PFSK-1 (cell line): ENCODE results near the gene CACNA2D4.

Experiments used
- FOXP2 ChIP-seq: optimal IDR thresholded peaks from 2 replicates; pipeline ENCODE3; 2011; ENCODE audit warnings: borderline replicate concordance, control low read depth, inconsistent platforms; ENCODE audit not compliant: insufficient read depth; ENCODE audit errors: extremely low read length, extremely low read depth
- POLR2AphosphoS5 ChIP-seq: IDR thresholded peaks from 2 replicates; pipeline ENCODE4 v1.6.1; 2012; ENCODE audit warnings: low read depth, mild to moderate bottlenecking, control low read depth, low read length, moderate library complexity
- SIN3A ChIP-seq: IDR thresholded peaks from 2 replicates; pipeline ENCODE4 v1.6.1; 2012; ENCODE audit warnings: mild to moderate bottlenecking, low read length, moderate library complexity, borderline replicate concordance; ENCODE audit not compliant: insufficient read depth
- TAF1 ChIP-seq: IDR thresholded peaks from 2 replicates; pipeline ENCODE4 v1.6.1; 2012; ENCODE audit warnings: low read length, control low read depth, borderline replicate concordance; ENCODE audit not compliant: insufficient read depth
- TF ChIP-seq, protein P1 (sequence below), 2 experiments: IDR thresholded peaks; 2 replicates each; pipeline versions ENCODE4 v1.6.1 to v1.8.0; 2011 to 2012; ENCODE audit warnings: low read depth in 2 of 2, low read length in 2 of 2, control low read depth in 1 of 2, inconsistent platforms in 1 of 2, mild to moderate bottlenecking in 1 of 2, moderate library complexity in 1 of 2; ENCODE audit not compliant: insufficient read depth in 1 of 2

CACNA2D4 gene

DNA sequence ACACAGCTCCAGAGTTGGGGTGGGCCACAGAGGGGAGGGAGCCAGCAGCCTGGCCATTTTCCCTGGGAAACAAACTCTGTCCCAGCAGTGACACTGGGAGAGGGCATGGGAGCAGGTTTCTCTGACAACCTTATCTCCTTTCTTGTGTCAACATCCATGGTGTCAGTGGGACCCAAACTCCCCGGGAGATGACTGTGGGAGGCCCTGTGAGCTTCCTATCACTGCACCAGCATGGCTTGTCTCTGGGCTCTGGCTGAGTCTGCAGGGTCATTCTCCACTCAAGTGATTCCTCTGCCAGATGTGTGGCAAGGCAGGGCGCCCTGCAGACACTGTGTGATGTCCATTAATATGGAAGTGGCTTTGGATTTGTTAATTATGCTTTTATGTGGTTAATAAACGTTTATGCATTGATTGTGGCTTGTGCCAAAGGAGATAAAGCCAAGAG, 88.0 kb downstream of the CACNA2D4 start:
- TF ChIP-seq, protein P1, sequence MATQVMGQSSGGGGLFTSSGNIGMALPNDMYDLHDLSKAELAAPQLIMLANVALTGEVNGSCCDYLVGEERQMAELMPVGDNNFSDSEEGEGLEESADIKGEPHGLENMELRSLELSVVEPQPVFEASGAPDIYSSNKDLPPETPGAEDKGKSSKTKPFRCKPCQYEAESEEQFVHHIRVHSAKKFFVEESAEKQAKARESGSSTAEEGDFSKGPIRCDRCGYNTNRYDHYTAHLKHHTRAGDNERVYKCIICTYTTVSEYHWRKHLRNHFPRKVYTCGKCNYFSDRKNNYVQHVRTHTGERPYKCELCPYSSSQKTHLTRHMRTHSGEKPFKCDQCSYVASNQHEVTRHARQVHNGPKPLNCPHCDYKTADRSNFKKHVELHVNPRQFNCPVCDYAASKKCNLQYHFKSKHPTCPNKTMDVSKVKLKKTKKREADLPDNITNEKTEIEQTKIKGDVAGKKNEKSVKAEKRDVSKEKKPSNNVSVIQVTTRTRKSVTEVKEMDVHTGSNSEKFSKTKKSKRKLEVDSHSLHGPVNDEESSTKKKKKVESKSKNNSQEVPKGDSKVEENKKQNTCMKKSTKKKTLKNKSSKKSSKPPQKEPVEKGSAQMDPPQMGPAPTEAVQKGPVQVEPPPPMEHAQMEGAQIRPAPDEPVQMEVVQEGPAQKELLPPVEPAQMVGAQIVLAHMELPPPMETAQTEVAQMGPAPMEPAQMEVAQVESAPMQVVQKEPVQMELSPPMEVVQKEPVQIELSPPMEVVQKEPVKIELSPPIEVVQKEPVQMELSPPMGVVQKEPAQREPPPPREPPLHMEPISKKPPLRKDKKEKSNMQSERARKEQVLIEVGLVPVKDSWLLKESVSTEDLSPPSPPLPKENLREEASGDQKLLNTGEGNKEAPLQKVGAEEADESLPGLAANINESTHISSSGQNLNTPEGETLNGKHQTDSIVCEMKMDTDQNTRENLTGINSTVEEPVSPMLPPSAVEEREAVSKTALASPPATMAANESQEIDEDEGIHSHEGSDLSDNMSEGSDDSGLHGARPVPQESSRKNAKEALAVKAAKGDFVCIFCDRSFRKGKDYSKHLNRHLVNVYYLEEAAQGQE (IDR thresholded peaks at IDR 0.05; ENCODE audit: insufficient read depth in 1 of 2, low read depth in 2 of 2, low read length in 2 of 2), result no peak
- TF ChIP-seq TAF1 (no peak), POLR2AphosphoS5 (no peak), FOXP2 (no peak), SIN3A (no peak)

DNA sequence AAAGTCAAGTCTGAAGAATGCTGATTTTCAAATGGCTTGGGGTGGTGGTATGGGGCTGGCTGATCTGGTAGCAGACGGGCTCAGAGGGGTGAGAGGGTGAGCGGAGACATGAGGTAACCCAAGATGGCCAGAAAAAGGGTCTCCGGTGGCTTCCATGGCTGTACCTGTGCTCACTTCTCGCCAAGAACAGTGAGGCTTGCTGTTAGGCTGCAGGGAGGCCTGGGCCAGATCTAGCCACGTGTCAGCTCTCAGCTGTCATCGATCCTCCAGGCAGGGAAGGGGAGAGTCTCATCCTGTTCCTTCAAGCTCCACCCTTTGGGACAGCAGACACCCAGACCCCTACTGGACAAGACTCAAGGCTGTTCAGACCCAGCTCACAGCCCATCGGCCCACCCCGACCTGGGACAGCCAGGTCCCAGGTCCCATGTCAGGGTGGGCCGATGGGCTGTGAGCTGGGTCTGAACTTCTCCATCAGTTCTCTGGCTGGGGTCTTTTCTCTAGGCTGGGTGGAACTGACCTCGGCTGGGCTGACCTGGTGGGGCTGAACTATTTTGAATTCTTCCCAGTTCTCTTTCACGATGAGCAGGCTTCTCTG, 89.0 kb downstream of the CACNA2D4 start:
- TF ChIP-seq SIN3A (no peak), POLR2AphosphoS5 (no peak), TAF1 (no peak), FOXP2 (no peak)
- TF ChIP-seq, protein P1 (IDR thresholded peaks at IDR 0.05; ENCODE audit: insufficient read depth in 1 of 2, low read depth in 2 of 2, low read length in 2 of 2), result no peak

DNA sequence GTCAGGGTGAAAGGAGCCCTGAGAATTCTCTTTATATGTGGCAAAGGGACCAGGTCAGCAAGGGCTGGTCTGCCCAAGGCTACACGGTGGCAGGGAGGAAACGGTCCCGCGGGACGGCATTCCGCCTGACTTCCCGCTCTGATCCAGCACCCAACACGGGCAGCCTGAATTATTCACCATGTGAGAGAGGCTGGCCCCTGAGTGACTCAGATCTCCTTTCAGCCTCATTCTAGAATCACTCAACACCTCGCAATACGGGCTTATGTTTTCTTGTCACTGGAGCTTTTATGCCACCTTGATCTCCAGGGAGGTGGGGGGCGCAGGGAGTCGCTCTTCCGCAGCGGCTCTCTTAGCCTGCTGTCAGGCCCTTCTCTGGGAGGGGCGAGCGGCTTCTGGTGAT, 89.6 kb downstream of the CACNA2D4 start:
- TF ChIP-seq SIN3A (no peak), POLR2AphosphoS5 (no peak), TAF1 (no peak), FOXP2 (no peak)
- TF ChIP-seq, protein P1 (IDR thresholded peaks at IDR 0.05; ENCODE audit: insufficient read depth in 1 of 2, low read depth in 2 of 2, low read length in 2 of 2), result no peak

DNA sequence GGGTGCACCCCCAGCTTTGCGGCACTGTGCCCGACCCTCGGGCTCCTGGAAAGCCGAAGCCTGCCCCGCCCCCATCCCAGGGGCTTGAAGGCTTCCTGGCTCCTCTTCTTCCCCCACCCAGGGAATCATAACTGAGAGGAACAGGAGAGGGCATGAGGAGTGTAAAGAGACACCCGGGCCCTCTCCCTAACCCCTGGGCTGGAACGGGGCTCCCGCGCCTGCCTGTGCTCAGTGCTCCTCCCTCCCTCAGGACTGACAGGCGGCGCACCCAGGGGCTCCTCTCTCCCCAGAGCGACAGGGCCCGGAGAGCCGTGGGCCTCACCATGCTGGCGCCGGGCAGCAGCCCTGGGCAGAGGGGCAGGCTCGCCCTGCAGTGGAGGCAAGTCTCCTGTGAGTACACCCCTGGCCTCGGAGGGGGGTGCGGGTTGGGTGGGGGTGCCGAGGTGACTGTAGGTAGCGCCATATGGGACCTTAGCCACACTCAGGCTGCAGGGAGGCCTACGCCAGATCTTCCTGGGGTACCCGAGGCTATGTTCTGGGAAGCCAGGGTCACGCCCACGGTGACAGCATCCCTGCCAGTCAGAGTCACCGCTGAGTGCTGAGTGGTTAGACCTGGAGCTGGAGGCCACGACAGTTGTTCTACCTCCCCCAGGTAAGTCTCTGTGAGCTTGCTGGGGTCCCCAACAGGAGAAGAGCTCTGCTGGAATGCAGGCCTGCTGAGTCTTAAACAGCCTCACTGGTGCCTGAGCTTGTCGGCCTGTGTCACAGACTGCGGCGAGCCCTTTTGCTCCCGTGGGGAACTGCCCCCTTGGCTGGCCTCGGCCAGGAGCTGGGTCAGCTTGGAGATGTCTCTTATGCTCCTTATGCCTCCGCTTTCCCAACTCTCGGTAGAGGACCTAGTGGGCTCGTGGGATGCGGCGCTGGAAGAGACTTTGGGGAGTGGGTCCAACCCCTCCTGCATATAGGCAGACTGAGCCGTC, 90.3 kb downstream of the CACNA2D4 start:
- TF ChIP-seq, protein P1 (IDR thresholded peaks at IDR 0.05; ENCODE audit: insufficient read depth in 1 of 2, low read depth in 2 of 2, low read length in 2 of 2), result no peak
- TF ChIP-seq TAF1, result no peak
- TF ChIP-seq SIN3A, result no peak
- TF ChIP-seq FOXP2, result no peak
- no peak for TF ChIP-seq POLR2AphosphoS5
